ENCODE results near the gene PLXND1.

PLXND1 gene

GRCh38 chr3:129543999-129544398 lies 62.5 kb downstream of the PLXND1 start:
- DNase-seq: no peak

GRCh38 chr3:129543156-129543790 lies 63.2 kb downstream of the PLXND1 start, which contains the start of gene H1-8:
Gene H1-8 (plus strand): TSS chr3:129543175. CDS start chr3:129543219, 44 bp downstream.
- DNase-seq: no peak

DNA sequence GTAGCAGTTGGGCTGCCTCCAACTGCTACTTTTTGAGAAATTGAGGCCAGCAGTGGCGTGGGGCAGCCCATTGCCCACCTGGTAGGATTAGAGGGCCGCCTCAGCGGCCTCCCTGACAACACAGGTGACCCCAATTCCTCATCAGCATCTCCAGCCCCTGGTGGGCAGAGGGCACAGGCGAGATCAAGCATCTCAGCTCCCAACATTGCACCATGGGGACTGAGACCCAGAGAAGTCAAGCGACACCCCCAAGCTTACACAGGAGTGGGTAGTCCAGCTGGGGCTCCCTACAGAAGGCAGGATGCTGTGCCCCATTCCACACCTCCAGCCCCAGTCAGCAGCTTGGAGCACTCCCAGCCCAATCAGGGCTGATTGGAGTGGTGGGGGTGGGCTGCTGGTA lies 63.7 kb downstream of the PLXND1 start:
- no peak for DNase-seq

DNA sequence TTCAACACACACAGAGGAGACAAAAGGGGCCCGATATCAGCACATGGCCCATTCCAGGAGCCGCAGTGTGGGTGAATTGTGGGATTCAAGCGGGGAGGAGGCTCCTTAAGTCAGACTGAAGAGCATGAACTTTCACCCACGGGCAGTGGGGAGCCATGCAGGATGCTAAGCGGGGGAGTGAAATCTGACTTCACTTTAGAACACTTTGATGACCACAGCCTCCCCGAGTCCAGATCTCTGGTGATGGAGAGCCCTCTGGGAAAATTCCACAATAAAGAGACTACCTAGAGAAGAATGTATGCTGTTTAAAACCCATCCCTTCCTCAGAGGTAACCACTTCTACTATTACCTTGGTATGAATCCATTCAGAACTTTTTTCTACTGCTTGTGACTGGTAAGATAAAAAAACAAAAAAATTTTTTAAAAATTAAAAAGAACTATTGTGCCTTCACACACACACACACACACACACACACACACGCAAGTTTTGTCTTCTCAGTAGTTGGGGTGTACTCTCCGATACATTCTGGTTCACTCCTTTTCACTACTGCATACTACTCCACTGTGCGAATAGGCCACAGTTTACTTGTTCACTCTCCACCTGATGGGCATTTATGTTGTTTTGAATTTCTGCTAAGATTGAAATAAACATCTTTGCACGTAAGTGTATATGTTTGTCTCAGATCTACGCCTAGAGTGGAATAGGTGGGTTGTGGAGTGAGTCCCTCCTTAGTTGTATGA lies 65.5 kb downstream of the PLXND1 start:
- DNase-seq: no peak

DNA sequence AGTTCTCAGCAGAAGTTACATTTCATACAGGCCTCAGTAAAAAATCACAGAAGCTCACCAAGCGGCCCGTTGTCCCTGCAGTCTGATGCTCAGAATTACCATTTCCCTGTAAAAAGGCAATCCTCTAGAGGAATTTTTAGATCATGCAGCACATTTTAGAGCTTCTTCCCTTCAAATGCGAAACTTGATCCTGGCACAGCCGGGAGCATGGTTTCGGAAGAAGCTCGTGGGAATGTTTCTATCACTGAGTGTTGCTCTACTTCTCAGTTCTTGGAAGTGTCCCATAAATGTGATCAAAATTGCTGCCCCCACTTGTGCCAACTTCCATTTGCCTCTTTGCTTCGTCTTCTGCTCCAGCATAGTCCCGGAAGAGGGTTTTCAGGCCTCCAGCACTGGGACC lies 67.3 kb downstream of the PLXND1 start:
- no peak for DNase-seq

GRCh38 chr3:129536804-129537203 lies 69.7 kb downstream of the PLXND1 start:
- no peak for DNase-seq

DNA sequence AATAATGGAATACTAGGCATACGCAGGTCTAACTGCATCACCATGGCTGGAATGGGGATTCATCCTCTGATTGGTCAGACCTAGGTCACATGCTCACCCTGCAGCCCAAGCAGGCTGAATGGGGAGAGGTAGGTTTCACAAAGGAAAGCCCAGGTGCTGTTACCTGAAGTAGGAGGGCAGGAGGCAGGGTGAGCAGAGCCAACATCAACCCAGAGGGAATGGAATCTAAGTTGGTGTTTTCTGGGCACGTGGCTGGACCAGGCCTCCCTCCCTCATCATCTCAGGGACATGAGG lies 70.2 kb downstream of the PLXND1 start:
- no peak for DNase-seq

DNA sequence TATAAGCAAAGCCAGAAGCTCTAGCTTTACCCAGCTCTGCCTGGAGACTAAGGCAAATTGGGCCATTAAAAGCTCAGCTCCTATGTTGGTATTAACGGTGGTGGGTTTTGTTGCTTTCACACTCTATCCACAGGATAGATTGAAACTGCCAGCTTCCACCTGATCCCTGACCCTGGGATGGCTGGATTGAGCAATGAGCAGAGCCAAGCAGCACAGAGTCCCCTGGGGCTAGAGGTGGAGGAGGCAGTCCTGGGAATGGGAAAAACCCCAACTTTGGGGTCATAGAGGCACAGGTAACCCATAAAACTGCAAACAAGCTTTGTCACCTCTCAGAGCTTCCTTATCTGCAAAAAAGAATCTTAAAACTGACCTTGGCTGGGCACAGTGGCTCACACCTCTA lies 71.4 kb downstream of the PLXND1 start:
- no peak for DNase-seq

DNA sequence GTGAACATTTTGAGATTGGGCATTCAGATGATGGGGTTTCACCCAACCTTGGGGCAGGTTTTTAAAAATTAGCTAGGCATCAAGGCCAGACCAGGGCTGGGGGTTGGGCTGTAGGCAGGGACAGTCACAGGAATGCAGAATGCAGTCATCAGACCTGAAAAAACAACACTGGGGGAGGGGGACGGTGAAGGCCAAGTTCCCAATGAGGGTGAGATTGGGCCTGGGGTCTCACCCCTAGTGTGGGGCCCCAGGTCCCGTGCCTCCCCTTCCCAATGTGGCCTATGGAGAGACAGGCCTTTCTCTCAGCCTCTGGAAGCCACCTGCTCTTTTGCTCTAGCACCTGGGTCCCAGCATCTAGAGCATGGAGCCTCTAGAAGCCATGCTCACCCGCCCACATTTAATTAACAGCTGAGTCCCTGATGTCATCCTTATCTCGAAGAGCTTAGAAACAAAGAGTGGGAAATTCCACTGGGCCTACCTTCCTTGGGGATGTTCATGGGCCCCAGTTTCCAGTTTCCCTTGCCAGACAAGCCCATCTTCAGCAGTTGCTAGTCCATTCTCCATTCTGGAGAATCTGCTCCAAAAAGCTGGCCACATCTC lies 71.9 kb downstream of the PLXND1 start:
- DNase-seq: no peak

DNA sequence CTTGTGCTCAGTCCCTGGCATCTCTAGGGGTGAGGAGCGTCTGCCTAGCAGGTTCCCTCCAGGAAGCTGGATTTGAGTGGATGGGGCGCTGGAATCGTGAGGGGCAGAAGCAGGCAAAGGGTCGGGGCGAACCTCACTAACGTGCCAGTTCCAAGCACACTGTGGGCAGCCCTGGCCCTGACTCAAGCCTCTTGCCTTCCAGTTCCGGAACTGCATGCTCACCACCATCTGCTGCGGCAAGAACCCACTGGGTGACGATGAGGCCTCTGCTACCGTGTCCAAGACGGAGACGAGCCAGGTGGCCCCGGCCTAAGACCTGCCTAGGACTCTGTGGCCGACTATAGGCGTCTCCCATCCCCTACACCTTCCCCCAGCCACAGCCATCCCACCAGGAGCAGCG lies 73.1 kb downstream of the PLXND1 start:
- no peak for DNase-seq

DNA sequence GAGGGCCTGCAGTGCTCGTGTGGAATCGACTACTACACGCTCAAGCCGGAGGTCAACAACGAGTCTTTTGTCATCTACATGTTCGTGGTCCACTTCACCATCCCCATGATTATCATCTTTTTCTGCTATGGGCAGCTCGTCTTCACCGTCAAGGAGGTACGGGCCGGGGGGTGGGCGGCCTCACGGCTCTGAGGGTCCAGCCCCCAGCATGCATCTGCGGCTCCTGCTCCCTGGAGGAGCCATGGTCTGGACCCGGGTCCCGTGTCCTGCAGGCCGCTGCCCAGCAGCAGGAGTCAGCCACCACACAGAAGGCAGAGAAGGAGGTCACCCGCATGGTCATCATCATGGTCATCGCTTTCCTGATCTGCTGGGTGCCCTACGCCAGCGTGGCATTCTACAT lies 74.2 kb downstream of the PLXND1 start:
- no peak for DNase-seq

GRCh38 chr3:129531699-129532098 lies 74.8 kb downstream of the PLXND1 start:
- DNase-seq: no peak

DNA sequence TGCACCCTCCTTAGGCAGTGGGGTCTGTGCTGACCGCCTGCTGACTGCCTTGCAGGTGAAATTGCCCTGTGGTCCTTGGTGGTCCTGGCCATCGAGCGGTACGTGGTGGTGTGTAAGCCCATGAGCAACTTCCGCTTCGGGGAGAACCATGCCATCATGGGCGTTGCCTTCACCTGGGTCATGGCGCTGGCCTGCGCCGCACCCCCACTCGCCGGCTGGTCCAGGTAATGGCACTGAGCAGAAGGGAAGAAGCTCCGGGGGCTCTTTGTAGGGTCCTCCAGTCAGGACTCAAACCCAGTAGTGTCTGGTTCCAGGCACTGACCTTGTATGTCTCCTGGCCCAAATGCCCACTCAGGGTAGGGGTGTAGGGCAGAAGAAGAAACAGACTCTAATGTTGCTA lies 75.7 kb downstream of the PLXND1 start:
- DNase-seq: no peak

- no peak for DNase-seq
Observed at GRCh38 chr3:129530251-129530791, 76.2 kb downstream of the PLXND1 start.

GRCh38 chr3:129529436-129530210 lies 76.9 kb downstream of the PLXND1 start:
- no peak for DNase-seq

DNA sequence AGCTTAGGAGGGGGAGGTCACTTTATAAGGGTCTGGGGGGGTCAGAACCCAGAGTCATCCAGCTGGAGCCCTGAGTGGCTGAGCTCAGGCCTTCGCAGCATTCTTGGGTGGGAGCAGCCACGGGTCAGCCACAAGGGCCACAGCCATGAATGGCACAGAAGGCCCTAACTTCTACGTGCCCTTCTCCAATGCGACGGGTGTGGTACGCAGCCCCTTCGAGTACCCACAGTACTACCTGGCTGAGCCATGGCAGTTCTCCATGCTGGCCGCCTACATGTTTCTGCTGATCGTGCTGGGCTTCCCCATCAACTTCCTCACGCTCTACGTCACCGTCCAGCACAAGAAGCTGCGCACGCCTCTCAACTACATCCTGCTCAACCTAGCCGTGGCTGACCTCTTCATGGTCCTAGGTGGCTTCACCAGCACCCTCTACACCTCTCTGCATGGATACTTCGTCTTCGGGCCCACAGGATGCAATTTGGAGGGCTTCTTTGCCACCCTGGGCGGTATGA lies 77.8 kb downstream of the PLXND1 start, which contains the start of gene RHO:
TSS of gene RHO (plus strand) at position 51 of the 512 bp plus-strand sequence. CDS start at position 146, 95 bp downstream.
- DNase-seq: no peak

GRCh38 chr3:129527262-129527661 lies 79.2 kb downstream of the PLXND1 start:
- no peak for DNase-seq

DNA sequence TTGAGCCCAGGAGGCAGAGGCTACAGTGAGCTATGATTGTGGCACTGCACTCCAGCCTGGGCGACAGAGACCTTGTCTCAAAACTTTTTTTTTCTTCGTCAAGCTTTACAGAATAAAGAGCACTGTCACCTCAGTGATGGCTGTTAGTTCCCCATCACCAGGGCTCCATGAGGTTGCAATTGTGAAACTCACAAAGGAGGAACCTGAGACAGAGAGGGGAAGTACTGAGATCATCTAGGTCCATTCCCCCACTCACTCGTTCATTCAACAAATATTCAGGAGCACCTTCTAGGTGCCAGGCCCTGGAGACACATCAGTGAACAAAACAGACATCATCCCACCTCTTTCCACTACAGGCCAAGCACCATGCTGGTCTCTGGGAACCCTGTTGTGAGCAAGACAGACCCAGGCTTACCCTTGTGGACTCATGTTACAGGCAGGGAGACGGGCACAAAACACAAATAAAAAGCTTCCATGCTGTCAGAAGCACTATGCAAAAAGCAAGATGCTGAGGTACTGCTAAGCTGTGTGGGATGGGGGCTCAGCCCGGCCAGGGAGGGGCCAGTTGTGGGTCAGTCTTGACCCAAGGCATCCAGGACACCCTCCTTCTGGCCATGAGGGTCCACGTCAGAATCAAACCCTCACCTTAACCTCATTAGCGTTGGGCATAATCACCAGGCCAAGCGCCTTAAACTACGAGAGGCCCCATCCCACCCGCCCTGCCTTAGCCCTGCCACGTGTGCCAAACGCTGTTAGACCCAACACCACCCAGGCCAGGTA lies 80.2 kb downstream of the PLXND1 start:
- no peak for DNase-seq

DNA sequence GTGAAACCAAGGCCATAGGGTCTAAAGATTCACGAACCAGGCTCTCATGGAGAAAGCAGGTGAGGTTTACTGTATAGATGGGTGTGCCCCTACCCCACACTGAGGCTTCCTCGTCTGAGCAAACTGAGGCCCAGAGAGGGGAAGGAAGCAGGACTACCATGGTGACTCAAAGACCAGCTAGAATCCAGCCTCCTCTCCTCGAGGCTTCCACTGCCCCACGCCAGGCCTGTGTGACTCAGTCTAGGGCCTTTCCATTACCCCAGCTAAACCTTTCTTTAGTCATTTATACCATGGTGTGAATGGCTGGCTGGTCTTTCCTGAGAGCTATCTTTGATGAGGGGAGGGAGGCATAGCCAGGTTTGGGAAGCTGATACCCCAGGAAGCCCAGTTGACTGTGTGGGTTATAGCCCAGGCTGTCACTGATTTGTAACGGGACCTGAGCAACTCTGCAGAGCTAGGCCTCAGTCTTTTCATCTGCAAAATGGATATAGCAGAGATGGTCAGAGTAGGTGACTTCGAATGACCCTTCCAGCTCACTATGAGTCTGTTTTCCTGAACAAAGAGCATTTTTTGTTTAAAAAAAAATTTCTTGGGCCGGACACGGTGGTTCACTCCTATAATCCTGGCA lies 81.0 kb downstream of the PLXND1 start:
- no peak for DNase-seq

GRCh38 chr3:129524081-129524480 lies 82.4 kb downstream of the PLXND1 start:
- no peak for DNase-seq

- DNase-seq: no peak
Observed at GRCh38 chr3:129522953-129523352, 83.5 kb downstream of the PLXND1 start.

DNA sequence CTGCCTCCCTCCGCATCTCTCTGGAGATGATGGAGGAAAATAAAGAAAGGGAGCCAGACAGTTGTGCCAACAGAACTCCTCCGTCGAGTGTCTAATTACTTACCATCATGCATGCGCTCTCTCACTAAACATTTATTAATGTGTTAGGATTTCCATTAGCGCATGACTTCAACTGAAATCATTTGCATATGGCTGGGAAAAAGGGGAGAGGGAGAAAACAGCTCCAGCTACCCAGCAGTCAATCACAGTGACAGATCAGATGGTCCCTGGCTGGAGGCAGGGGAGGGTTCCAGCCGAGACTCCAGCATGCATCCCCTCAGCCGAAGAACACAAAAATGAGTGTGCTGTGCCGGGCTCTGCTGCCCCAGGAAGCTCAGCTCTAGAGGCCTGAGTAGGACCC lies 84.9 kb downstream of the PLXND1 start:
- DNase-seq: no peak
